ENCODE measurements around the gene CCDC191. TPM values are rescaled to one million over a fixed set of nuclear protein-coding genes. Genes with fewer than 3 reads are reported as not detected.

CCDC191 gene
- total and polyA plus RNA-seq, 4 donors = 2.5 to 15.3 (median 5.6) TPM

- Histone ChIP-seq H3K36me3 (ENCODE audit: control insufficient read depth in 4 of 4, insufficient read depth in 4 of 4, low read length in 4 of 4) (peaks cover 6 to 38% (median 21%) of the 10 kb centered on the region in 4 donors), H3K4me1 (ENCODE audit: control insufficient read depth in 5 of 5, insufficient read depth in 5 of 5, low read length in 5 of 5) (peaks cover 0 to 30% (median 2%) of the 10 kb centered on the region in 5 donors), H3K9me3 (ENCODE audit: control insufficient read depth in 4 of 4, insufficient read depth in 3 of 4, low read length in 3 of 4) (no peaks in the 10 kb centered on the region), H3K27ac (ENCODE audit: low read depth in 1 of 2, low read length in 1 of 2) (no peak overlapping the region), H3K4me3 (no peak overlapping the region), H3K27me3 (ENCODE audit: control insufficient read depth in 3 of 3, insufficient read depth in 3 of 3, low read length in 2 of 3) (no peaks in the 10 kb centered on the region), H3K9ac (ENCODE audit: insufficient read depth in 1 of 2, low read length in 2 of 2) (no peak overlapping the region)
- DNase-seq (peak; percentile 34 to 76 (median 66)), ATAC-seq (ENCODE audit: insufficient read depth, low FRiP score) (no peak)
- TF ChIP-seq CTCF (IDR thresholded peaks at IDR 0.05; ENCODE audit: control extremely low read depth, extremely low read depth) = no peak
- WGBS, 2 donors = 85 to 88% methylated on average over 4 of the region's 4 CpGs
These were observed 12.0 kb upstream of the CCDC191 start for GRCh38 chr3:114068336-114068735.

GRCh38 chr3:114067804-114068203, 11.5 kb upstream of the CCDC191 start:
- H3K4me3 ChIP-seq = no peak overlapping the region
- H3K9ac ChIP-seq (ENCODE audit: insufficient read depth in 1 of 2, low read length in 2 of 2) = no peak overlapping the region
- 66 to 83% methylated on average over 4 of the region's 4 CpGs for WGBS, 2 donors
- H3K27me3 ChIP-seq (ENCODE audit: control insufficient read depth in 3 of 3, insufficient read depth in 3 of 3, low read length in 2 of 3) = no peaks in the 10 kb centered on the region
- H3K4me1 ChIP-seq (ENCODE audit: control insufficient read depth in 5 of 5, insufficient read depth in 5 of 5, low read length in 5 of 5) = peaks cover 0 to 30% (median 2%) of the 10 kb centered on the region in 5 donors
- no peak for TF ChIP-seq CTCF (IDR thresholded peaks at IDR 0.05; ENCODE audit: control extremely low read depth, extremely low read depth)
- peaks cover 4 to 35% (median 18%) of the 10 kb centered on the region in 4 donors for H3K36me3 ChIP-seq (ENCODE audit: control insufficient read depth in 4 of 4, insufficient read depth in 4 of 4, low read length in 4 of 4)
- ATAC-seq (ENCODE audit: insufficient read depth, low FRiP score) (no peak), DNase-seq (peak in 1 of 3 donors; percentile 33)
- no peak overlapping the region for H3K27ac ChIP-seq (ENCODE audit: low read depth in 1 of 2, low read length in 1 of 2)
- H3K9me3 ChIP-seq (ENCODE audit: control insufficient read depth in 4 of 4, insufficient read depth in 3 of 4, low read length in 3 of 4) = no peaks in the 10 kb centered on the region

- Histone ChIP-seq H3K27ac (ENCODE audit: low read depth in 1 of 2, low read length in 1 of 2) (no peak overlapping the region), H3K4me3 (no peak overlapping the region), H3K9me3 (ENCODE audit: control insufficient read depth in 4 of 4, insufficient read depth in 3 of 4, low read length in 3 of 4) (no peaks in the 10 kb centered on the region), H3K36me3 (ENCODE audit: control insufficient read depth in 4 of 4, insufficient read depth in 4 of 4, low read length in 4 of 4) (peaks cover 0 to 7% (median 3%) of the 10 kb centered on the region in 4 donors), H3K27me3 (ENCODE audit: control insufficient read depth in 3 of 3, insufficient read depth in 3 of 3, low read length in 2 of 3) (no peaks in the 10 kb centered on the region), H3K9ac (ENCODE audit: insufficient read depth in 1 of 2, low read length in 2 of 2) (no peak overlapping the region), H3K4me1 (ENCODE audit: control insufficient read depth in 5 of 5, insufficient read depth in 5 of 5, low read length in 5 of 5) (peaks cover 0 to 25% (median 3%) of the 10 kb centered on the region in 5 donors)
- ATAC-seq (ENCODE audit: insufficient read depth, low FRiP score) (no peak), DNase-seq (no peak)
- 87 to 89% methylated on average over 8 of the region's 8 CpGs for WGBS, 2 donors
- TF ChIP-seq CTCF (IDR thresholded peaks at IDR 0.05; ENCODE audit: control extremely low read depth, extremely low read depth) = no peak
These were observed 4.8 kb upstream of the CCDC191 start for GRCh38 chr3:114060906-114061655.
